HG03066 (cell line): ENCODE data around the gene RRP12.
A peak's percentile ranks its signal among the peaks of the same experiment; 100 is the strongest.
"Not testable (repeated sequence)": the region's sequence is repeated elsewhere in the genome, so short reads cannot be mapped to it uniquely, and the experiment has no call there.

Experiments used
- ATAC-seq: cut with Tn5 transposase; IDR thresholded peaks from one replicate; pipeline ENCODE4 v1.9.1; 2021; ENCODE audit warnings: low read depth; ENCODE audit not compliant: unreplicated experiment

The RRP12 gene

DNA sequence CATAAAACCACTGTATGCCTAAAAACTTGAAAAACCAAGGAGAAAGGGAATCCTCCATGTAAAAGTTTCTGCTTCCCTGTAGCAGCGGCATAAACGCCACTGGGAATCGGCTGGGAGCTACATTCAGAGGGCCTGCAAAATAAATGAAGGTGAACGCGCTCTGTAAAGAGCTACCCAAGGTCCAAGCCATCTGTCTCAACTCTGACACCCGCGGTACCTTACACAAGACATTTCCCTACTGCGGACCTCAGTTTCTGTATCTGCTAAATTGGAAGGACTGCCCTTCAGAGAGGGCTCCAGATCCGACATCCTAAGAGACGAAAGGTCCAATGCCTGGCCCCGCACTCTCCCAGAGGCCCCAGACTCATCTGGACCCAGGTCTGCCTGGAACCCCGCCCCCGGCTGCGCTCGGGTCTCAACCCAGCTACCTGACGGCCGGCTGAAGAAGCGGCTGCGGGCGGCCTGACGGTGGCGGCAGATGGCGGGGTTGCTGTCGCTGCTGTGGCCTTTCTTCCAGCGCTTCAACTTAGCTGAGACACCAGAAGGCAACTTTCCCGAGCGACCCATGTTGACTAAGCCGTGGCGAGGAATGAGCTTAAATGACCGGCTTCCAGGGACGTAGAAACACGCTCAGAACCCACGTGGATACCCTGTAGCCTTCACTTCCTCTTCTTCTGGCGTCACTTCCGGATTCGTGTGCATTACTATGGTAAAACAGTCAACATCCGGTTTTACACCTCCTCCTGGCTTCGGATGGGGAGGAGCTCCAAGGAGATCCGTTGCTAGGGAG lies at the start of gene RRP12:
RRP12 (minus strand) TSS at position 676 of the 790 bp plus-strand sequence; CDS start at position 567, 109 bp downstream.
- peak; percentile 98 for ATAC-seq

GRCh38 chr10:97450828-97451227 lies 49.7 kb upstream of the RRP12 start:
- no peak for ATAC-seq

DNA sequence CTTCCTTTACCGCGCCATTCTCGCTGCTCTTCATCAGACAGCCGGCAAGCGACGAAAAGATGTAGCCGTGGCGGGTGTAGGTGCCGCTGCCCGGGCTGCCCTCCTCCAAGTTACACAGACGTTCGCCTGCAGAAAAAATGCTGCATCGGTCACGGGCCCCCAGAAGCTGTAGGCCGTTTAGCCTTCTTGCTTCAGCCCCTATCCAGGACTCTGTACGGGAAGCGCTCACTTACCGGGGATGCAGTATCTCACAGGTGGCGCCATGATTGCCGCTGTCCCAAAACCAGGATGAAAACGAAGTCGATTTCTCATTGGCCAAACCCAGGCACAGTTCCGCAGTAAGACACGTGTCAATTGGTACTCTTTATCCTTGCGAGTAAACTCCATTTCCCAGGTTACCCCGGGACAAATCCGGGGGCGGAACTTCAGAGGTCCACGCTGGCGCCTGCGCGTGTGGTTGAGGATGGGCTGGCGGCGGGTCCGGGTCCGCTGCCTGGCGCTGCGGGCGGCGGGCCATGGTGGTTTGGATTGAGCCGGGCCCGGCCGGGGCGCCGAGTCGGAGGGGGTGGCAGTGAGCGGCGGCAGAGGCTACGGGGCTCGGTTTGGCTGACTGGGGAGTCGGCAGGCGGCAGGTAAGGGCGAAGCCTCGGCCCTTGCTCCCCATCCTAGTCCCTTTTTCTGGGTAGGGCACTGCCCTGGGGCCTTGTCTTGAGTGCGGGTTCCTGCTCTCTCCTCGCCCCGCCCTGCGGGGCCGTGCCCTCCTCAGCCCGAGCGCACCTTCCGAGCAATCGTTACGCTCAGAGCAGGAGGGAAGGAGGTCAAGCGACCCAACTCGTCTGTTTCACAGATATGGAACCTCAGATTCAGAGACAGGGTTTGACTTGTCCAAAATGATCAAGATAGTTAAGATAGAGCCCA lies 44.8 kb upstream of the RRP12 start, which contains the start of the genes EXOSC1 and ZDHHC16:
EXOSC1 (minus strand) TSS at position 285 of the 918 bp plus-strand sequence; CDS start at position 264, 21 bp downstream.
ZDHHC16 (plus strand) TSS at position 454 of the 918 bp plus-strand sequence. CDS start 5,501 bp downstream, outside the sequence.
- peak; percentile 98 for ATAC-seq

DNA sequence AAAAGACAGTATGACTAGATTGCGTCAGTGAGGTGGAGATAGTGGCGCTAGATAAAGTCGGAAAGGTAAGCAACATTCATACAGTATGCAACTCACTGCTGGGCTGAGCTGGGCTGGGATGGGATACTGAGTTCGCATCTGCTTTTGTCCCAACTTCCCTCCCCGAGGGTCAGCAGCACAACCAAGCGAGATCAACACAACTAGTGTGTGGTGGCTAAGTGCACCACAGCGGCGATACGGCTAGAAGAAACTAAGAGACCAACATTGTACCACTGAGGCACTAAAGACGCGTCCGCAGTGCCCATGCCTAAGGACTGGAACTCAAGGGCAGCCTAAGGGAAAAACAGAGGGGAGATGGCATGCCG lies 44.2 kb upstream of the RRP12 start:
- no peak for ATAC-seq

DNA sequence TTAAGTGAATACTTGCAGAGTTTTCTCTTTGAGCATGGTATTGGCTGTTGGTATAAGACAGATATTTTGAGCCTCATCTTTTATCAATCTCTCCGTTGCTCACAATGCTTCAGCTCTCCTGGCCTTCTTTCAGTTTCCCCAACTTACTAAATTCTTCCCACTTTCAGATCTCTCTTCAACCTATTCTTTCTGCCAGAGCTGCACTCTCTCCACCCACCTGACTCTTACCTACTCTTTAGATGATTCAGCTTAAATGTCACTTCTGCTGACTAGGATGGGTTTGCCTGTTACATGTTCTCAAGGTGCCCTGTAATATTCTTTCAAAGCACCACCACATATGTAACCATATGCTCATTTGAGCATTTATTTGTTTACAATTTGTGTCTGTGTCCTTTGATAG lies 43.1 kb upstream of the RRP12 start:
- ATAC-seq = no peak

DNA sequence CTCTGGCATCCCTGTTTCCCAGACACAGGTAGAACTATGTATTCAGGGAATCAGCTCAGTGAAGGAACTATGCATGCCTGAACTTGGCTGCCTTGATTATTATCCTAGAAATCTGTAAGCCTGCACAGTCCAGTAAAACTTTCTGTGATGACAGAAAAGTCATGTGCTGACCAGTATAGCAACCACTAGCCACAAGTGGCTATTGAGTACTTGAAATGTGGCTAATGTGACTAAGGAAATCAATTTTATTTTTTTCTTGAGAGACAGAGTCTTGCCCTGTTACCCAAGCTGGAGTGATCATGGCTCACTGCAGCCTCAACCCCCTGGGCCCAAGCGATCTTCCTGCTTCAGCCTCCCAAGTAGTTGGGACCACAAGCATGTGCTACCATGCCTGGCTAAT lies 41.1 kb upstream of the RRP12 start:
- no peak for ATAC-seq

DNA sequence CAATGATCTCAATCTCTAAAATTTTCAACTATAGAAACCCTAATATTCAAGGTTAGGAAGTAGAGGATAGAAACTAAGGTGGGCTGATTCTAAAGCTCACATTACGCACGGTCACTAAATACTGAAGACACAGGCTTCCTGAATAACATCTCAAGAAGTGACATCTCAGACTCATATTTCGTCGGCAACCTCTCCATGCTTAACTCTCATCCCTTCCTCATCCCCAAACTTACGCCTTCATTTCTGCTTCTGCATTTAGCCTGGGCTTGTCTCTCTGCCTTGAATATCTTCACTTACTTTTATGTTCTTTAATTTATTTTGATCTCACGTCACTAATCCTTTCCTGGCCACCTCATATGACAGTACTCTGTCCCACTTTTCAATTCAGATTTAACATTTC lies 34.1 kb upstream of the RRP12 start:
- ATAC-seq = no peak

DNA sequence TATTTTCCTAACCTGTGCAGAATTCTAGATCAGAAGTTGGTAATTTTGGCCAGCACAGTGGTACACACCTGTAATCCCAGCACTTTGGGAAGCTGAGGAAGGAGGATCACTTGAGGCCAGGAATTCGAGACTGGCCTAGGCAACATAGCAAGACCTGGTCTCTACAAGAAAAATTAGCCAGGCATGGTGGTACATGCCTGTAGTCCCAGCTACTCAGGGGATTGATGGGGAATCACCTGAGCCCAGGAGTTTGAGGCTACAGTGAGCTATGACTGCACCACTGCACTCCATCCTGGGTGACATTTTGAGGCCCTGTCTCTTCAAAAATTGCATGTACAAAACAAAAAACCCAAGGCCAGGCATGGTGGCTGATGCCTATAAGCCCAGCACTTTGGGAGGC lies 33.4 kb upstream of the RRP12 start:
- no peak for ATAC-seq

DNA sequence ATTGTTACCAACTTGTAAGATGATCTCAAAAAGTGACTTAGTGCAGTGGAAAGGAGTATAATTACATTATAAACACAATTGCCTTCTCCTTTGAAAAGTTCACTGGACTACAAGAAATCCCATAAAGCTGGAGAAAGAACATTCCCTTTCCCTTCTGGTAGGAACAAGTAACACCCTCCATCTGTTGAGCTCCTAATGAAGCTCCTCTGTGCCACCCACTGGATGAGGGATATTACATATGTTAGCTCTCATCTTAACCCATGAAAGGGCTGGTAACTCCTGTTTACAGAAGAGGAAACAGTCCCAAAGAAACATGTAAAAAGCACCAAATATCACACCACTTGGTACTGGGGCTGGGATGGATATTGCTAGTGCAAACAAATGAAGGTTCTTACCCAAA lies 32.9 kb upstream of the RRP12 start:
- ATAC-seq = no peak

GRCh38 chr10:97428572-97428981 lies 27.4 kb upstream of the RRP12 start:
- ATAC-seq = no peak

GRCh38 chr10:97427571-97428179 lies 26.5 kb upstream of the RRP12 start:
- ATAC-seq = no peak

GRCh38 chr10:97426776-97427570 lies 25.8 kb upstream of the RRP12 start:
- no peak for ATAC-seq

- peak; percentile 87 for ATAC-seq
Observed at GRCh38 chr10:97425964-97426775, 25.0 kb upstream of the RRP12 start, which contains the start of gene PGAM1. Gene PGAM1 (plus strand): TSS chr10:97426191. CDS start chr10:97426308, 117 bp downstream.

DNA sequence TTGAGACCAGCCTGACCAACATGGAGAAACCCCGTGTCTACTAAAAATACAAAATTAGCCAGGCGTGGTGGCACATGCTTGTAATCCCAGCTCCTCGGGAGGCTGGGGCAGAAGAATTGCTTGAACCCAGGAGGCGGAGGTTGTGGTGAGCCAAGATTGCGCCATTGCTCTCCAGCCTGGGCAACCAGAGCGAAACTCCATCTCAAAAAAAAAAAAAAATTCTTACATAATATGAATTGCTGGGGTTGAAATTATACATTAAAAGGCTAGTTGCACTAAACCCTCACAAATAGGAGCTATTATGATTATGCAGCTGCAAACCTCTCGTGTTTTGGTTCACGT lies 22.6 kb upstream of the RRP12 start:
- not testable (repeated sequence) for ATAC-seq

DNA sequence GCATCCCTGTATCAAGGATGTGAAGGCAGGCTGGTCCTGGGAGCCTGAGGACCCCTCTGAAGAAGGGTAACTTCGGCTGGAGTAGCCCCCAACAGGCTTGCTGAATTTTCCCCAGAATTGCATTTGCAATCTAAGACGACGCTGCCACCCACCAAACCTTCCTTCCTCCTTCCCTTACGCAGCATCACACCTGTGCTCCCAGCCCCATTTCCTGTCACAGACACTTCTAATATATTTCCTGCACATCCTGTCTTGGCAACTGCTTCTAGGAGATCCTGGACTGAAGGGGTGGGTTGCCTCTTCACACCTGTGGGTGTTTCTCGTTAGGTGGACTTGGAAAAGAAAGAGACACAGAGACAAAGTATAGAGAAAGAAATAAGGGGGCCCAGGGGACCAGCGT lies 15.4 kb upstream of the RRP12 start:
- no peak for ATAC-seq

DNA sequence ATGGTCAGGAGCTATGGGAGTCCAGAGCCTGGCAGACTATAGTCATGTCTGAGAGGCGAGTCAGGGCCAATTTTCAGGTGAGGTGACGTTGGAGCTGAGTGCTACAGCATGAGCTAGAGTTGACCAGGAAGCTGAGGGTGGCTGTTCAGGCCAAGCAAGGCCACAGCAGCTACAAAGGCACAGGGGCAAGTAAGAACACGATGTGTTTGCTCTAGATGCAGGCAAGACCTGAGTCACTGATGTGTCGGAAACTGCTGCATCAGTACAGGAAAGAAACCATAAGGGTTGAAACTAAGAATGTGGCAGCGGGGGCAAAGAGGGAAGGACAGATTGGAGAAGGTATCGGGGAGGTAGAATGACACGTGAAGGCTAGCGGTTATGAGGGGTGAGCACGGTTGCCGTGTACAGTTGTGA lies 11.8 kb upstream of the RRP12 start:
- ATAC-seq = no peak

DNA sequence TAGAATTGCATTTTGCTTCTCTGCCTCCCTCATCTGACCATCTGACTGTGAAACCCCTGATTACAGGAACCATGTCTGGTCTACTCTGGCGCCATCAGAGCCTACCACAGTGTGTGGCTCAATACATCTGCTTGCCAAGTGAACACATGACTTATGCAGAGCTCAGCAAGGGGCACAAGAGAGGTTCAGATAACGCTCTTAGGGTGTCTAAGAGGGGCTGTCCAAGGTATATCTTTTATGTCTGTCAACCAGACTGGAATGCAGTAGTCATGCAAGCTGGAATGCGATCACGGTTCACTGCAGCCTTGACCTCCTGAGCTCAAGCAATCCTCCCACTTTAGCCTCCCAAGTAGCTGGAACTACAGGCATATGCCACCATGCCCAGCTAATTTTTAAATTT lies 10.3 kb upstream of the RRP12 start:
- no peak for ATAC-seq

DNA sequence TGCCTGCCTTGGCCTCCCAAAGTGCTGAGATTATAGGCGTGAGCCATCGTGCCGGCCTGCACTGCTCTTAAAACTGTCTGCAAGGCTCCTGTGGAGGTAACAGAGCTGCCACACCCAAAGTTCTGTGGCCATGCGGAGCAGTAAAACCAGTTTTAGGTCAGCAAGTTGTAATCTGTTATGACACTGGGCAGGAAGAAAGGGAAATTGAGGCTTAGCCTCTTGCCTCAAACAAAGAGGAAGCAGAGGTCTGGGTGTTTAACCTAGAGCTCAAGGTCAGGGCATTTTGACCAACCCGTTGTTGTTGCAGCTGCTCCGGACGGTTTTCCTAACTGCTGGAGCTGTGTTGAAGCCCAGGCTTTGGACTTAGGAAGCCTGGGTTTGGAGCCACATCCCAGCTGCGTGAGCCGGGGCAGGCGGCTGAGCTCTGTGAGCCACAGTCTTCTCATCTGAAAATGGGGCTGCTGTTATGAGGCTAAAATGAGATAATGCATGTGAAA lies 7.4 kb upstream of the RRP12 start:
- no peak for ATAC-seq

DNA sequence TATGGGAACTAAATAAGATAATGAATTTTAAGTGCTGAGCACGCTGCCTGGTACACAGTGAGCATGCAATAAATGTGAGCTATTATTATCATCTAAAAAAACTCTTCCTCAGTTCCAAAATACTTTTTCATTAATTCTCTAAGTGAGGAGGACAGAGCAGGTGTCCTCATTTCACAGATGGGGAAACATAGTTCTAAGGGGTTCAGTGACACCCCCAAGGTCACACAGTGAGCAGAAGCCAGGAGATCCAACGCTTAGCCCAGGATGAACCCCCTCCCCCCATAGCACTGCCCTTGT lies 6.8 kb upstream of the RRP12 start:
- ATAC-seq = no peak
